ENCODE measurements around the gene CTNNAL1. TPM values are rescaled to one million over a fixed set of nuclear protein-coding genes. Genes with fewer than 3 reads are reported as not detected.

Gene CTNNAL1
- total RNA-seq, 1 donor from 2014 or later = 69.4 TPM

DNA sequence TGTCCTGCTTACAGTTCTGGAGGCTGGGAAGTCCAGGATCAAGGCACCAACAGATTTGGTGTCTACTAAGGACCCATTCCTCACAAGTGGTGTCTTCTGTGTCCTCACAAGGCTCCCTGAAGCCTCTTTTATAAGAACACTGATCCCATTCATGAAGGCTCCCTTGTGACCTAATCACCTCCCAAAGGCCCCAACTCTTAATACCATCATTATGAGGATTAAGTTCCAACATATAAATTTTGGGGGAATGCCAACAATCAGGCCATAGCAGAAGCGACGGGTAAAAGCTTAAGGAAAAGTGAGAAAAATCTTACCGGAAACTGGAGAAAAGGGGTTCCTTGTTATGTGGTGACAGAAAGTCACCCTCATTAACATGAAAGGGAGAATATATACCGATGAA, 11.2 kb downstream of the CTNNAL1 start:
- Histone ChIP-seq H3K9me3 (no peaks in the 10 kb centered on the region), H3K27ac (no peak overlapping the region), H3K27me3 (no peaks in the 10 kb centered on the region), H3K4me1 (peaks cover 1% of the 10 kb centered on the region), H3K36me3 (no peaks in the 10 kb centered on the region), H3K4me3 (no peak overlapping the region)
- TF ChIP-seq, protein P1, sequence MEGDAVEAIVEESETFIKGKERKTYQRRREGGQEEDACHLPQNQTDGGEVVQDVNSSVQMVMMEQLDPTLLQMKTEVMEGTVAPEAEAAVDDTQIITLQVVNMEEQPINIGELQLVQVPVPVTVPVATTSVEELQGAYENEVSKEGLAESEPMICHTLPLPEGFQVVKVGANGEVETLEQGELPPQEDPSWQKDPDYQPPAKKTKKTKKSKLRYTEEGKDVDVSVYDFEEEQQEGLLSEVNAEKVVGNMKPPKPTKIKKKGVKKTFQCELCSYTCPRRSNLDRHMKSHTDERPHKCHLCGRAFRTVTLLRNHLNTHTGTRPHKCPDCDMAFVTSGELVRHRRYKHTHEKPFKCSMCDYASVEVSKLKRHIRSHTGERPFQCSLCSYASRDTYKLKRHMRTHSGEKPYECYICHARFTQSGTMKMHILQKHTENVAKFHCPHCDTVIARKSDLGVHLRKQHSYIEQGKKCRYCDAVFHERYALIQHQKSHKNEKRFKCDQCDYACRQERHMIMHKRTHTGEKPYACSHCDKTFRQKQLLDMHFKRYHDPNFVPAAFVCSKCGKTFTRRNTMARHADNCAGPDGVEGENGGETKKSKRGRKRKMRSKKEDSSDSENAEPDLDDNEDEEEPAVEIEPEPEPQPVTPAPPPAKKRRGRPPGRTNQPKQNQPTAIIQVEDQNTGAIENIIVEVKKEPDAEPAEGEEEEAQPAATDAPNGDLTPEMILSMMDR (IDR thresholded peaks at IDR 0.05) = no peak
- intact Hi-C loops (cut with DNase I) = no loop called here
- ATAC-seq (no peak), DNase-seq (no peak)

DNA sequence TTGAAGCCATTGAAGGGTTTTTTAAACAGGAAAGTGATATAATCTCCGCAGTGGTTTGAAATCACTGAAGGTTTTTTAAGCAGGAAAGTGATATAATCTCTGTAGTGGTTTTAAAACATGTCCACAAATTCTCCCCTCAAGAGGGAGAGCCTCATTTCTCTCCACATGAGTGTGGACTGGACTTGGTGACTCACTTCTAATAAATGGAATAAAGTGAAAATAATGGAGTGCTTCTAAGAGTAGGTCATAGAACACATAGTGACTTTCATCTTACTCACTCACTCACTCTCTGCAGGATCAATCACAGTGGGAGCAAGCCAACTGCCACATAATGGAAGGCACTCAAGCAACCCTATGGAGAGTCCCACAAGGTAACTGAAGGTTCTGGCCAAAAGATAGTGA, 12.0 kb downstream of the CTNNAL1 start:
- intact Hi-C loops (cut with DNase I) = no loop called here
- Histone ChIP-seq H3K27me3 (no peaks in the 10 kb centered on the region), H3K9me3 (no peaks in the 10 kb centered on the region), H3K4me1 (peaks cover 10% of the 10 kb centered on the region), H3K27ac (no peak overlapping the region), H3K4me3 (no peak overlapping the region), H3K36me3 (no peaks in the 10 kb centered on the region)
- no peak for DNase-seq
- ATAC-seq = no peak
- TF ChIP-seq, protein P1 (IDR thresholded peaks at IDR 0.05) = no peak

DNA sequence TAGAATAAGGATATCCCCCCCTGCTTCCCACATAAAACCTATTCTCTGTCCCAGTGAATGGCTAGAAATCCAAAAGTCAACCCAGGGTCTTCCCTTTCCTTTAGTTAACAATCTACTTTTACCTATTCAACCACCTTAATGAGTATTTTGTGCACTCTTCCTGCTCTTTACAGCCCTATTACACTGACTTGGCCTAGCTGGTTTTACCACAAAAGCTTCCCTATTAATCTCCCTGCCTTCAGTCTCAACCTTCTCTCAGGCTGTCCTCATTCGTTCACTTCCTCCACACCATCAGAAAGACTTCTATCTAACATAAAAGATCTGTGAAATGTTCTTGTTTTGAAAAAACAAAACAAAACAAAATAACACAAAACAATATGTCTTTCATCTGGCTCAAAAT, 16.2 kb downstream of the CTNNAL1 start:
- Histone ChIP-seq H3K4me1 (peaks cover 13% of the 10 kb centered on the region), H3K9me3 (no peaks in the 10 kb centered on the region), H3K27me3 (no peaks in the 10 kb centered on the region), H3K36me3 (no peaks in the 10 kb centered on the region), H3K27ac (peak overlapping the region; percentile 1), H3K4me3 (no peak overlapping the region)
- ATAC-seq (no peak), DNase-seq (no peak)
- TF ChIP-seq, protein P1 (IDR thresholded peaks at IDR 0.05) = no peak
- intact Hi-C loops (cut with DNase I) = no loop called here

DNA sequence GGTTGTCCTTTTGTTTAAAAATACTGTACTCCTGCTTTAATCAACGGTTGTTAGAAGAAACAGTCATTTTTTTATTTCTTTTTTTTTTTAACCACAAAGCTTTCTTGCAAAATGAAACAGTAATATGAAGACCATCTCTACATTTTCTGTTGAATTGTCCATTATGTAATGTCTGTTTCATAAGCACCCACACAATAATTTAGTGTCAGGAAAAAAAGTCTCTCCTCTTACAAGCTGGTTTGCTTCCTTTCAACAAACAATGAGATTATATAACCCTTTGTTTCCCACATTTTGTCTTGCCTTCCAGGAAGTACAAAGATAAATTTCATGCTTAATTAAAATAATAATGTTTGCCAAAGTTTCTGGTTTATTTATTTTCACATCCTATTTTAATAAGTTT, 16.7 kb downstream of the CTNNAL1 start:
- DNase-seq (no peak), ATAC-seq (no peak)
- Histone ChIP-seq H3K36me3 (no peaks in the 10 kb centered on the region), H3K4me3 (no peak overlapping the region), H3K27ac (no peak overlapping the region), H3K9me3 (no peaks in the 10 kb centered on the region), H3K27me3 (no peaks in the 10 kb centered on the region), H3K4me1 (peaks cover 13% of the 10 kb centered on the region)
- intact Hi-C loops (cut with DNase I) = no loop called here
- TF ChIP-seq, protein P1 (IDR thresholded peaks at IDR 0.05) = no peak

DNA sequence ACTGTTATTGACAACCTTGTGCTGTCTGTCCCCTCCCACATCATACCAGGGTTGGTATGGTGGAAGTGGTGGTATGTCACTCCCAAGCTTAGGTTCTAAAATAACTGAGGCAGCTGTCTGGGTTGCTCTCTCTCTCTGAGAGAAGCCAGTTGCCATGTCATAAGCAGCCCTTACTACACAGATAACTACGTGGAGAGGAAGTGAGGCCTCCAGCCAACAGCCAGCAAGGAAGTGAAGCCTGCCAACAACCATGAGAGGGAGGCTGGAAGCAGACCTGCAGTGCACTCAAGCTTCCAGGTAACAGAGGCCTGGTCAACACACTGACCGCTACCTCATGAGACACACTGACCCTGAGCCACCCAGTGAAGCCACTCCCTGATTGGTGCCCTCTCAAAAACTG, 18.6 kb downstream of the CTNNAL1 start:
- Histone ChIP-seq H3K4me1 (peaks cover 13% of the 10 kb centered on the region), H3K27ac (no peak overlapping the region), H3K4me3 (no peak overlapping the region), H3K36me3 (no peaks in the 10 kb centered on the region), H3K27me3 (no peaks in the 10 kb centered on the region), H3K9me3 (no peaks in the 10 kb centered on the region)
- intact Hi-C loops (cut with DNase I) = no loop called here
- DNase-seq (no peak), ATAC-seq (peak; percentile 81)
- TF ChIP-seq, protein P1 (IDR thresholded peaks at IDR 0.05) = no peak

DNA sequence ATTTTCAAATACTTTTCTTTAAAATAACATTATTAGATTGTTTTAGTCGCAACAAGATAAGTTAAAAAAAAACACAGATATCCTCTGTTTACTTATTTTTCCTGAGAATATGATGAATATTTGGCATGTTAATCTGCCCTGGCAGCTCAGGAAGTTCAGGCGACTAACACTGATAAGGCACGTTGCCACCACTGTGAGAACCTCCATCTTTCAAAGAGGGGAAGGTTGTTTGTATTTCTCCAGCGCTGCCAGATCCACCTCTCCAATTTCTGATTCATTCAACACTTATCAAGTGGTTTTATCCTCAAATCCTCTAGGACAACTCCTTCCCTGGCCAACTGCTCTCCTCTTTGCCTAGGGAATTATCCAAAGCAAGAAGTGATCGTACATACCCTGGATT, 21.8 kb downstream of the CTNNAL1 start:
- H3K9me3 ChIP-seq = no peaks in the 10 kb centered on the region
- ATAC-seq (no peak), DNase-seq (no peak)
- TF ChIP-seq, protein P1 (IDR thresholded peaks at IDR 0.05) = no peak
- no peaks in the 10 kb centered on the region for H3K36me3 ChIP-seq
- peaks cover 5% of the 10 kb centered on the region for H3K4me1 ChIP-seq
- H3K27ac ChIP-seq = no peak overlapping the region
- intact Hi-C loops (cut with DNase I) = no loop called here
- no peaks in the 10 kb centered on the region for H3K27me3 ChIP-seq
- H3K4me3 ChIP-seq = no peak overlapping the region
